Measurements from ENCODE around the gene GJB1. TPM values are rescaled to one million over a fixed set of nuclear protein-coding genes. Genes with fewer than 3 reads are reported as not detected.

GJB1 gene
- total and polyA plus RNA-seq, 2 of the 4 experiments (the other 2 are of a cell fraction): not detected

- no peak overlapping the region for H2AFZ ChIP-seq (replicated peaks; ENCODE audit: low read length, poor library complexity)
- H3K27me3 ChIP-seq (ENCODE audit: control insufficient read depth, insufficient read depth, low read length): peaks cover 2% of the 10 kb centered on the region; the same call in 1 of the 2 replicates
- no CpG with 5 or more reads among the region's 5 CpGs for WGBS, 2 experiments (ENCODE audit: extremely low coverage in 2 of 2, insufficient read length in 1 of 2)
- ATAC-seq (ENCODE audit: low read depth) (no peak), DNase-seq (no peak)
- intact Hi-C loops (cut with micrococcal nuclease): no loop called here
- no peak overlapping the region for H3K14ac ChIP-seq (replicated peaks; ENCODE audit: low read depth, low read length)
- ChIA-PET CTCF (no interaction called here), POLR2A (ENCODE audit: unreplicated experiment) (no interaction called here)
- H3K4me3 ChIP-seq (ENCODE audit: insufficient read depth, low read depth, low read length): no peak overlapping the region
- no peak overlapping the region for H2AK5ac ChIP-seq (ENCODE audit: low read depth, low read length)
- dilution Hi-C loops (cut with HindIII; ENCODE audit: low sequenced_read_pairs, unreplicated experiment): no loop called here
- no peak overlapping the region for H2AK9ac ChIP-seq (replicated peaks; ENCODE audit: low read depth, low read length, poor library complexity)
- H2BK20ac ChIP-seq (ENCODE audit: low read depth, low read length): no peak overlapping the region
- H3K4me2 ChIP-seq (ENCODE audit: low read depth, low read length): no peak overlapping the region
- H2BK5ac ChIP-seq (ENCODE audit: low read depth, low read length, poor library complexity, severe bottlenecking): no peak overlapping the region
- no peak overlapping the region; the same call in 1 of the 2 replicates for H3K23ac ChIP-seq (ENCODE audit: low read depth, low read length)
- H3K9ac ChIP-seq (ENCODE audit: low read depth, low read length): no peak overlapping the region
- no peak overlapping the region for H4K5ac ChIP-seq (ENCODE audit: low read depth, low read length)
- no peaks in the 10 kb centered on the region for H3K79me1 ChIP-seq (ENCODE audit: low read depth in 1 of 2, low read length in 2 of 2)
- no peak overlapping the region for H3K56ac ChIP-seq (ENCODE audit: extremely low read depth, insufficient read depth, low read length)
- TF ChIP-seq FOS (IDR thresholded peaks at IDR 0.05; ENCODE audit: low read depth, low read length) (no peak), MAZ (IDR thresholded peaks at IDR 0.05; ENCODE audit: borderline replicate concordance, low read depth, low read length) (no peak), ELK1 (IDR thresholded peaks at IDR 0.05; ENCODE audit: borderline replicate concordance, low read depth, low read length) (no peak)
- no peak overlapping the region for H4K8ac ChIP-seq (ENCODE audit: low read depth in 2 of 2, low read length in 2 of 2)
- no peaks in the 10 kb centered on the region; the same call in 1 of the 2 replicates for H3K9me1 ChIP-seq (ENCODE audit: insufficient read depth, low read length)
- peaks cover 4% of the 10 kb centered on the region; the same call in 1 of the 2 replicates for H3K4me1 ChIP-seq (ENCODE audit: control insufficient read depth, insufficient read depth, low read length)
- H3K18ac ChIP-seq (ENCODE audit: low read depth, low read length): no peak overlapping the region
- no peaks in the 10 kb centered on the region for H3K9me3 ChIP-seq (ENCODE audit: control insufficient read depth, insufficient read depth, low read length)
- in situ Hi-C loops (cut with MboI; ENCODE audit: low sequenced_read_pairs): no loop called here
- H4K20me1 ChIP-seq (ENCODE audit: insufficient read depth, low read length): no peaks in the 10 kb centered on the region; the same call in 1 of the 2 replicates
- H2BK120ac ChIP-seq (ENCODE audit: low read depth, low read length): no peak overlapping the region
- H3K27ac ChIP-seq (ENCODE audit: insufficient read depth, low read length): no peak overlapping the region
- no peak overlapping the region for H4K91ac ChIP-seq (ENCODE audit: insufficient read depth, low read depth, low read length)
- no peak overlapping the region for H3K4ac ChIP-seq (ENCODE audit: low read depth, low read length)
- BruUV-seq (replicated peaks): no TSS peak
- H2BK15ac ChIP-seq (ENCODE audit: low read depth, low read length): no peak overlapping the region
- H3K36me3 ChIP-seq (ENCODE audit: control insufficient read depth, insufficient read depth, low read length): no peaks in the 10 kb centered on the region
These were observed 38.9 kb upstream of the GJB1 start for GRCh38 chrX:71184092-71184491.

All from IMR-90 (cell line).